HG03097 (cell line): Measurements from ENCODE around the gene SLF2.
"Not testable (repeated sequence)": the region's sequence is repeated elsewhere in the genome, so short reads cannot be mapped to it uniquely, and the experiment has no call there.

Source experiments
- ATAC-seq: cut with Tn5 transposase; IDR thresholded peaks from one replicate; pipeline ENCODE4 v1.9.1; 2021; ENCODE audit not compliant: unreplicated experiment, low FRiP score

SLF2 gene

GRCh38 chr10:100943508-100943907, 30.7 kb downstream of the SLF2 start:
- no peak for ATAC-seq

DNA sequence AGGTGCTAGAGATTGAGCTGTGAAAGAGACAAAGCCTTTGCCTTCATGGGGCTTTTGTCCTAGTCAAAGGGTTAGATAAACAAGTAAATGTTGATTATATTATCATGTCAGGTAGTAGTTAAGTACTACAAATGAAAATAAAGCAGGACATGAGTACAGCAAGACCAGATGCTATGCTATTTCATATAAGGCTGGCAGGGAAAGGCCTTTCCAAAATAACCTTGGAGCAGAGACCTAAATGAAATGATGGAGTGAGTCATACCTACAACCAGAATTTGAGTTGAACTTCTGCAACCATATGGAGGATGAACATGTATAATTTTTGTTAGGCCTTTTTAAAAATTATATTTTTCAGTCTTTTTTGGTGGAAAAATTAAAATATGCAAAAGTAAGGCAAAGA, 33.0 kb downstream of the SLF2 start:
- ATAC-seq: no peak

- ATAC-seq: no peak
These were observed 36.2 kb downstream of the SLF2 start for GRCh38 chr10:100948916-100949315.

DNA sequence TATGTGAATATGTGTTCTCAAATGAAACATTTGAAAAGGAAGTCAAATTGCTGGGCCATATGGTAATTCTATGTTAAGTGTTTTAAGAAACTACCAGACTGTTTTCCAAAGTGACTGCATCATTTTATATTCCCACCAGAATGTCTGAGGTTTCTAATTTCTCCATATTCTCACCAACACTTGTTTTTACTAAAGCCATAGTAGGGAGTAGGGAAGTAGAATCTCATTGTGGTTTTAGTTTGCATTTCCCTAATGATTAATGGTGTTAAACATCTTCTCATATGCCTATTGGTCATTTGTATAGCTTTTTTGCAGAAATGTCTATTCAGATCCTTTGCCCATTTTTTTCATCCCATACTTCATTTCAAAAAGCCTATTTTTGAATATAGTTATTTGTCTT, 47.5 kb downstream of the SLF2 start:
- ATAC-seq: no peak

- no peak for ATAC-seq
These were observed 49.8 kb downstream of the SLF2 start for GRCh38 chr10:100962351-100963080.

DNA sequence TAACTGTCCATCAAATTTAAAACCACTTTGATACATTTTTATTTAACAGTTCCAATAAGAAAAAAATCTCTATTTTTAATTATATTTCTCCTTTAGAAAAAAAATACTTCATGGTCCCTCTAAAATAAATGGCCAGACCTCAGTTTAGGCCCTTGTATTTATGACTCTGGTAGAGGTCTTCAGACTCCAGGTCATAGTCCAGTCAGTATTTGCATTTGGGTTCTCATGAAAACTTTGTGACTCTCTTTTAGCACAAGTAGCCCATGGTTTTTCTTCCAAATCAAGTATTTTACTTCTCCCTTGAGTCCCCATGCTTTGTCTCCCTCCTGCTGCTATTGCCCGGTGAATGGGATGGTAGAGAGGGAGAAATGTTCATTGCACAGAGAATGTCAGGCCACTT, 51.1 kb downstream of the SLF2 start:
- no peak for ATAC-seq

- ATAC-seq: no peak
These were observed 53.1 kb downstream of the SLF2 start for GRCh38 chr10:100965820-100966219.

DNA sequence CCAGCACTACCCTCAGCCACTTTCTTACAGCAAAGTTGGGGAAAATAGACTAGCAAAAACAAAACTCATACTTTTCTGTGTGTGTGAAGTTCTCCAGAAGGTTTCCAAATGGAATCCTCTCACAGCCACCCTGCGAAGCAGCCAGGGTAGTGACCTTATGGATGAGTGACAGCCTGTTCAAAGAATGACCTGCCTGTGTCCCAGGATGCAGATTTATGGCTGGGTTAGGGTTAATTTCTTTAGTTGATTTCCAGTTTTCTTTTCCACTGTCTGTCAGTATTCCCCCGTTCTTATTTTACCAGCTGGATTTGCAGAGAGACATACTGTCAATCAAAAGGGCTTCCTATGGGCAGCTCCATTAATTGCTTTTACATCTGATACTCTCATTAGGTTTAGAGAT, 54.1 kb downstream of the SLF2 start:
- ATAC-seq: no peak

DNA sequence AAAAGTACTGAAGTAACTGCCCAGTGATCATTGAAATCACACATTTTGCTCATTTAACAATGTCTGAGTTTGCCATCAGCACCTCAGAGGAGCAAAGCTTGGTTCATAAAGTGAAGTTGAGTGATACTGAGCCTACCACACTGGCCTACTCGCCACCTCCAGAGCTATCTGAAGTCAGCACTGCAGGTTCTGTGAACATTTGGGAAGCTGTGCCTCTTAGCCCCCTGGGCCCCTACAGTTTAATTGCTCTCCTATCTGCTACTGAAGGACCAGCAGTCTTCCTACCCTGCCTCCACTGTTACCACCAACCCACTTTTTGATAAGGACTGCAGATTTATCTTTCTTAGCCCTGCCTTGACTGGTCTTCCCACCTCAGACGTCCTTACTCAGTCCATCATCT, 54.6 kb downstream of the SLF2 start:
- no peak for ATAC-seq

GRCh38 chr10:100968062-100968736, 55.4 kb downstream of the SLF2 start:
- no peak for ATAC-seq

DNA sequence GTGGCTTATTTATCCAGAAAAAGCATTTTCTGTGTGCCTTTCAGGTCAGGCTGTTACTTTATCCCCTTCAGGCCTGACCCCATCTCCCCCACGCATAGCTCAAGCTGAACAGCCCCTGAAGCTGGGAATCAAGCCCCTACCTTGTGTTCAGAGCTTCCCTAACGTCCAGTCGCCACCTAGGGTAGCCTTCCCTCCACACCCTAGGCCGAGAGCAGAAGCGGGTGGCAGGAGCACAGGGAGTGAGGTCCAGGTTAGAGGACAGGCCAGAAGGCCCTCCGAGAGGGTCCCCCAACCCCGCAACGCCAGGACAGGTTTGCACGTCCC, 56.1 kb downstream of the SLF2 start:
- no peak for ATAC-seq

GRCh38 chr10:100969187-100970075, 56.7 kb downstream of the SLF2 start, which contains the start of gene SEMA4G:
Gene SEMA4G (plus strand): TSS chr10:100969504. CDS start chr10:100972913, 3,409 bp downstream.
- ATAC-seq: no peak

DNA sequence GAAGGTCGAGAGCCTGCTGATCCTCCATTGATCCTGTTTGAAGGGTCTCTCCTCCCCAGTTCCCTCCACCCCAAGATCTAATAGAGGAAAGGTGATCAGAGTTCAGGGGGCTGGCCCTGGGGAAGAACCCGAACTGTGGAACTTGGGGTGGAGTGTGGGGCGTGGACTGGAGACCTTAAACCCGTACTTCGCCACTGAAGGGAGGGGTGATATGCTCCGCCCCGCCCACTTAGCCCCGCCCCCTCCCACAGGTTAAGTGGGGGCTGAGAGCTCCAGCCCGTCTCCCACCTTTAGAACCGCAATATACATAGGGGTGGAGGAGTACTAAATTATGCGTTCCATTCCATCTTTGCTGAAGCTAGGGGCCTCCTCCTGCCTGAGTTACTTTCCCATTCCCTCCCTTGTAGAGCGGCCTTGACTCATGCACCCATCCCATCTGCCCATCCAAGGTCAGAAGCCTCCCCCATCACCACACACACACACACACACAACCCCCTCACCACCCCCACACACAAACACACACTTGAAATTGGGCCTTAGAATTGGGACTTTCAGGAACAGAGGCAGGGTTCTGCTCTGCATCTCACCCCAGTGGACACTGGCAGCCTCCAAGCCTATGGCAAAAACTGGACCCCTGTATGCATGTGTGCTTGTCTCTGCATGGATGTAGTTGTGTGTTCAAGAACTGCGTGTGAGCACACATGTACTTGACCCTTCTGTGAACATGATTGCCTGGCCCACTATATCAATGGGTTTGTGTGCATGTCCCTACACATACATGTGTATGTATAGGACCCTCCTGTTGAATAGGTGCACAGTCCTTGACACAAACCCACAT, 57.5 kb downstream of the SLF2 start:
- no peak for ATAC-seq

DNA sequence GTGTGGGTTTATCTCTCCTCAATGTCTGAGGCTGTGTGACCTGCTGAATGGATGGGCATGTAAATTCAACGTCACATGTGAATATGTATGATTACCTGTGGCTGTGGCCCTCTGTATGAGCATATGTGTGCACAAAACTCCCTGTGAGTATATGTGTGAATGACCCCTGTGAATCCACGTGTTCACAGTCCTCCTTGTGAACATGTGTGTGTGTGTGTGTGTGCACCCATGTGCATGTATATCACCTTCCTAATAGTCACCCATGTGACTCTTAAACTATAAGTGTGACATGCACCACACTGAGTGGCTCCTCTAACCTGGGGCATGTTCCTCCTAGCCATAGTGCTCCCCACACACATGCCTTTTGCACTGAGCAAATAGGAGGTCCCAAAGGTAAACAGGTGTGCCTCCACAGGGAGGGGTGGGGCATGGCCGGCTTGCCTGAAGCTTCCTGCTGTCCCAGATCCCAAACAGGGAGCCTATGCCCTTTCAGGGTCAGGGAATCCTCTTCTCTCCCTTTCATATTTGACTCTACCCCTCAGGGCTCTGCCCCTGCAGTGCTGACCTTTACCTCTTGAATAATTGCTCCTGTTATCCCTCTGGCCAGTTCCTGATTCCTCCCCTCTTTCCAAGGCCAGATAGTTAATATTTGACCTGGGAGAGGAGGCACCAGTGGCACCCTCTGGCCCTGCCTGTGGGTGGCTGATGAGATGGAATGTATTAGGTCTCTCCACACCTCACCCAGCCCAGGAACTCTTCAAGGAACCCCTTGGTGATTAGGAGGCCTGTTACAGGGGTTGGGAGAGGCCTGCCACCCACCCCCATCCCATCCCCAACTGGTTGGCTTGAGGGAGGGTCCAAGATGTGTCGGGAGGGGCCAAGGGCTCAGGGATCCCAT, 58.4 kb downstream of the SLF2 start:
- no peak for ATAC-seq

GRCh38 chr10:100972115-100972903, 59.5 kb downstream of the SLF2 start:
- no peak for ATAC-seq

- no peak for ATAC-seq
These were observed 60.3 kb downstream of the SLF2 start for GRCh38 chr10:100972904-100973535.

- ATAC-seq: not testable (repeated sequence)
These were observed 62.6 kb downstream of the SLF2 start for GRCh38 chr10:100975397-100975796.

DNA sequence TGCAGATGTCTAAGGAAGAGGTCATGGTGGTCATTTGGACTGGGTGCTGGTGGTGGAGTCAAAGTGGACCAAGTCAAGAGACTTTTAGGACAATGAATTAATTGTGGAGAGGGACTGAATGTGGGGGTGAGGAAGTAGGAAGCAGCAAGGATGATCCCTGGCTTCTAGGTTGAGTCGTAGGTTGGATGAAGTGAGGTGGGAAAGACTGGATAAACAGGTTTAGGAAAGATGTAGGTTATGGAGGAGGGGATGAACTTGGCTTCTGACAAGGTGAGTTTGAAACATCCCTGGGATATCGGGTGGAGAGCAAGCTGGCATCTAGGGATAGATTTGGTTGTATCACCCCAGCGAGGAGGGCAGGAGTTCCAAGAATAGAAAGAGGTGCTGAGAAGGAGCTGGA, 64.1 kb downstream of the SLF2 start:
- no peak for ATAC-seq
